Measurements from ENCODE around the gene GINS1. TPM values are rescaled to one million over a fixed set of nuclear protein-coding genes. Genes with fewer than 3 reads are reported as not detected.

Gene GINS1
- total RNA-seq, 1 experiment from 2014 or later: 36.0 TPM

- intact Hi-C loops (cut with micrococcal nuclease; ENCODE audit: unreplicated experiment): no loop called here
- Histone ChIP-seq H3K9me3 (ENCODE audit: control insufficient read depth, insufficient read depth, low read depth, low read length) (peaks cover 10% of the 10 kb centered on the region; the same call in 1 of the 2 replicates), H3K27ac (ENCODE audit: low read length) (no peak overlapping the region), H3K4me1 (ENCODE audit: control insufficient read depth, insufficient read depth, low read length) (peaks cover 19% of the 10 kb centered on the region), H3K36me3 (ENCODE audit: control insufficient read depth, insufficient read depth, low read length) (no peaks in the 10 kb centered on the region), H3K4me3 (ENCODE audit: low read depth in 2 of 2, low read length in 2 of 2) (no peak overlapping the region), H3K27me3 (ENCODE audit: control insufficient read depth, insufficient read depth, low read length) (no peaks in the 10 kb centered on the region)
- no peak for TF ChIP-seq SIN3A (IDR thresholded peaks at IDR 0.05; ENCODE audit: borderline replicate concordance, insufficient read depth, low read depth, low read length)
- TF ChIP-seq CTCF (IDR thresholded peaks at IDR 0.05): no peak
- TF ChIP-seq TCF7L2 (IDR thresholded peaks at IDR 0.05; ENCODE audit: low read depth, low read length): no peak
- TF ChIP-seq POLR2AphosphoS5 (IDR thresholded peaks at IDR 0.05; ENCODE audit: low read depth, low read length): no peak
- TF ChIP-seq, protein P1, sequence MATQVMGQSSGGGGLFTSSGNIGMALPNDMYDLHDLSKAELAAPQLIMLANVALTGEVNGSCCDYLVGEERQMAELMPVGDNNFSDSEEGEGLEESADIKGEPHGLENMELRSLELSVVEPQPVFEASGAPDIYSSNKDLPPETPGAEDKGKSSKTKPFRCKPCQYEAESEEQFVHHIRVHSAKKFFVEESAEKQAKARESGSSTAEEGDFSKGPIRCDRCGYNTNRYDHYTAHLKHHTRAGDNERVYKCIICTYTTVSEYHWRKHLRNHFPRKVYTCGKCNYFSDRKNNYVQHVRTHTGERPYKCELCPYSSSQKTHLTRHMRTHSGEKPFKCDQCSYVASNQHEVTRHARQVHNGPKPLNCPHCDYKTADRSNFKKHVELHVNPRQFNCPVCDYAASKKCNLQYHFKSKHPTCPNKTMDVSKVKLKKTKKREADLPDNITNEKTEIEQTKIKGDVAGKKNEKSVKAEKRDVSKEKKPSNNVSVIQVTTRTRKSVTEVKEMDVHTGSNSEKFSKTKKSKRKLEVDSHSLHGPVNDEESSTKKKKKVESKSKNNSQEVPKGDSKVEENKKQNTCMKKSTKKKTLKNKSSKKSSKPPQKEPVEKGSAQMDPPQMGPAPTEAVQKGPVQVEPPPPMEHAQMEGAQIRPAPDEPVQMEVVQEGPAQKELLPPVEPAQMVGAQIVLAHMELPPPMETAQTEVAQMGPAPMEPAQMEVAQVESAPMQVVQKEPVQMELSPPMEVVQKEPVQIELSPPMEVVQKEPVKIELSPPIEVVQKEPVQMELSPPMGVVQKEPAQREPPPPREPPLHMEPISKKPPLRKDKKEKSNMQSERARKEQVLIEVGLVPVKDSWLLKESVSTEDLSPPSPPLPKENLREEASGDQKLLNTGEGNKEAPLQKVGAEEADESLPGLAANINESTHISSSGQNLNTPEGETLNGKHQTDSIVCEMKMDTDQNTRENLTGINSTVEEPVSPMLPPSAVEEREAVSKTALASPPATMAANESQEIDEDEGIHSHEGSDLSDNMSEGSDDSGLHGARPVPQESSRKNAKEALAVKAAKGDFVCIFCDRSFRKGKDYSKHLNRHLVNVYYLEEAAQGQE (IDR thresholded peaks at IDR 0.05; ENCODE audit: insufficient read depth in 1 of 2, low read depth in 2 of 2, low read length in 1 of 2): no peak
- ATAC-seq: no peak
- in situ Hi-C loops (cut with HindIII; ENCODE audit: low pct_unique_long_range_greater_than_20kb, low sequenced_read_pairs): no loop called here
- POLR2A ChIA-PET: no interaction called here
- no TSS peak for BruUV-seq (replicated peaks)
- no peak for DNase-seq (ENCODE audit: low read depth, low spot score)
- CTCF ChIA-PET: no interaction called here
Observed at GRCh38 chr20:25402583-25402982, 4.9 kb upstream of the GINS1 start.

DNA sequence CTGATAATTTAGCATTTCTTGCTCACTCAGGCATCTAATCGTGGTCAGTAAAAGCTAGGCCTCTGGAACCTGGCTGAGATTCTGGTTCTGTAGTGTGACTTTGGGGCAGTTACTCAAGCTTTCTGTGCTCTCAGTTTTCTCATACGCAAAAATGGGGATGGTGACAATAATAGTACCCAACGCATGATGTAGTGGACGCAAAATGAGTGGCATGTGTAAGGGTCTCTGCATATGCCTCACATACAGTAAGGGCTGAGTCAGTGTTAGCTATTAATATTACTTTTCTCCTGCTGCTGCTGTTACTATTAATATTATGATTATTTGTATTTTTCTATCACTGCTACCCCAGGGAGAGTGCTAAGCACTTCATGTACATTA is 686 bp downstream of the GINS1 start:
- ATAC-seq (no peak), DNase-seq (ENCODE audit: low read depth, low spot score) (no peak)
- Histone ChIP-seq H3K4me1 (ENCODE audit: control insufficient read depth, insufficient read depth, low read length) (peaks cover 10% of the 10 kb centered on the region), H3K36me3 (ENCODE audit: control insufficient read depth, insufficient read depth, low read length) (no peaks in the 10 kb centered on the region; the same call in 1 of the 2 replicates), H3K27me3 (ENCODE audit: control insufficient read depth, insufficient read depth, low read length) (no peaks in the 10 kb centered on the region), H3K27ac (ENCODE audit: low read length) (peak overlapping the region; percentile 91), H3K9me3 (ENCODE audit: control insufficient read depth, insufficient read depth, low read depth, low read length) (peaks cover 5% of the 10 kb centered on the region; the same call in 1 of the 2 replicates), H3K4me3 (ENCODE audit: low read depth in 2 of 2, low read length in 2 of 2) (peak overlapping the region; percentile 78 to 94)
- TF ChIP-seq CTCF (IDR thresholded peaks at IDR 0.05) (no peak), TCF7L2 (IDR thresholded peaks at IDR 0.05; ENCODE audit: low read depth, low read length) (no peak), POLR2AphosphoS5 (IDR thresholded peaks at IDR 0.05; ENCODE audit: low read depth, low read length) (no peak), SIN3A (IDR thresholded peaks at IDR 0.05; ENCODE audit: borderline replicate concordance, insufficient read depth, low read depth, low read length) (no peak)
- TF ChIP-seq, protein P1 (IDR thresholded peaks at IDR 0.05; ENCODE audit: insufficient read depth in 1 of 2, low read depth in 2 of 2, low read length in 1 of 2): no peak
- CTCF ChIA-PET: no interaction called here
- in situ Hi-C loops (cut with HindIII; ENCODE audit: low pct_unique_long_range_greater_than_20kb, low sequenced_read_pairs) (no loop called here), intact Hi-C loops (cut with micrococcal nuclease; ENCODE audit: unreplicated experiment) (no loop called here)
- no TSS peak for BruUV-seq (replicated peaks)
- POLR2A ChIA-PET: no interaction called here

Data from Panc1 (cell line).